Measurements from ENCODE around the gene ERP27. TPM values are rescaled to one million over a fixed set of nuclear protein-coding genes. Genes with fewer than 3 reads are reported as not detected.

ERP27 gene
- total and polyA plus RNA-seq, 2 donors (not counting 3 experiments of a cell fraction or from before 2014, with no cell fraction given) = 0.70 to 0.88 TPM

DNA sequence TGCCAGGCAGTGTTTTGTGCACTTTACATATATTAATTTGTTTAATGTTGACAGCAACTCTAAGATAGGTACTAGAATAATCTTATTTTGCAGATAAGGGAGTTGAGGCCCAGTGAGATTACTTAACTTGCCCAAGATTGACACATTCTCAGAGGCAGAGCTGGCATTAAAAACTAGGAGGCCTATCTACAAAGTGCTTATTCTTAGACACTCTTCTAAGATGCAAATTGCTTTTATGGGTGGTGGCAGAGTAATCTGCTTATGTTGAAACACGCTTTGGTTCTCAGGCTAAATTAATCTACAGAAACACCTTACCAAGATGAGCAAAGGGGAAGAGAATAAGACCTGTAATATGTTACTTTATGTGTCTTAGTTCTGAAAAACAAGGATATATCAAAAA lies 59.8 kb downstream of the ERP27 start:
- Histone ChIP-seq H3K36me3 (ENCODE audit: control insufficient read depth in 2 of 2, extremely low read depth in 1 of 2, insufficient read depth in 2 of 2, low read length in 2 of 2) (peaks cover 0 to 2% of the 10 kb centered on the region in 2 experiments), H3K4me3 (replicated peaks in 1 of 3; ENCODE audit: insufficient read depth in 1 of 3, low read depth in 1 of 3, low read length in 3 of 3) (no peak overlapping the region), H3K4me1 (ENCODE audit: control insufficient read depth, extremely low read depth, insufficient read depth, low read length) (peaks cover 7% of the 10 kb centered on the region), H3K27ac (ENCODE audit: insufficient read depth, low read depth, low read length) (no peak overlapping the region), H4K20me1 (replicated peaks; ENCODE audit: control insufficient read depth, extremely low read depth, insufficient read depth, low read length) (no peaks in the 10 kb centered on the region), H3K27me3 (ENCODE audit: control insufficient read depth in 2 of 2, insufficient read depth in 2 of 2, low read length in 2 of 2) (no peaks in the 10 kb centered on the region), H3K9me3 (replicated peaks; ENCODE audit: control insufficient read depth, insufficient read depth, low read length) (no peaks in the 10 kb centered on the region), H3K4me2 (ENCODE audit: insufficient read depth, low read length) (no peak overlapping the region), H3K9ac (replicated peaks; ENCODE audit: extremely low read depth, insufficient read depth, low read length) (no peak overlapping the region), H3K79me2 (ENCODE audit: control insufficient read depth, insufficient read depth, low read length) (no peaks in the 10 kb centered on the region), H2AFZ (ENCODE audit: low read depth, low read length) (no peak overlapping the region), H3K9me1 (replicated peaks; ENCODE audit: control insufficient read depth, extremely low read depth, insufficient read depth, low read length) (no peaks in the 10 kb centered on the region)
- intact Hi-C loops (cut with micrococcal nuclease) = no loop called here
- DNase-seq (ENCODE audit: low read depth, low spot score) = peak; percentile 48
- CTCF ChIA-PET = interaction anchor here (1.0 kb wide), 1 partner anchor 9 kb away, joined by 5 read pairs; no protein-coding TSS in a partner anchor
- POLR2A ChIA-PET = no interaction called here
- dilution Hi-C loops (cut with MboI; ENCODE audit: extremely low pct_ligation_motif_present, low sequenced_read_pairs) = no loop called here
- BruUV-seq (replicated peaks) = no TSS peak
- FAIRE-seq = no peak
- no peak for TF ChIP-seq EZH2 (IDR thresholded peaks at IDR 0.05; ENCODE audit: borderline replicate concordance, low read depth, low read length, severe bottlenecking)
- TF ChIP-seq, protein P1, sequence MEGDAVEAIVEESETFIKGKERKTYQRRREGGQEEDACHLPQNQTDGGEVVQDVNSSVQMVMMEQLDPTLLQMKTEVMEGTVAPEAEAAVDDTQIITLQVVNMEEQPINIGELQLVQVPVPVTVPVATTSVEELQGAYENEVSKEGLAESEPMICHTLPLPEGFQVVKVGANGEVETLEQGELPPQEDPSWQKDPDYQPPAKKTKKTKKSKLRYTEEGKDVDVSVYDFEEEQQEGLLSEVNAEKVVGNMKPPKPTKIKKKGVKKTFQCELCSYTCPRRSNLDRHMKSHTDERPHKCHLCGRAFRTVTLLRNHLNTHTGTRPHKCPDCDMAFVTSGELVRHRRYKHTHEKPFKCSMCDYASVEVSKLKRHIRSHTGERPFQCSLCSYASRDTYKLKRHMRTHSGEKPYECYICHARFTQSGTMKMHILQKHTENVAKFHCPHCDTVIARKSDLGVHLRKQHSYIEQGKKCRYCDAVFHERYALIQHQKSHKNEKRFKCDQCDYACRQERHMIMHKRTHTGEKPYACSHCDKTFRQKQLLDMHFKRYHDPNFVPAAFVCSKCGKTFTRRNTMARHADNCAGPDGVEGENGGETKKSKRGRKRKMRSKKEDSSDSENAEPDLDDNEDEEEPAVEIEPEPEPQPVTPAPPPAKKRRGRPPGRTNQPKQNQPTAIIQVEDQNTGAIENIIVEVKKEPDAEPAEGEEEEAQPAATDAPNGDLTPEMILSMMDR (IDR thresholded peaks at IDR 0.05; ENCODE audit: extremely low read depth in 1 of 2, insufficient read depth in 1 of 2, low read depth in 1 of 2, low read length in 2 of 2) = no peak
- TF ChIP-seq JUN (IDR thresholded peaks at IDR 0.05; ENCODE audit: borderline replicate concordance, insufficient read depth, insufficient read length, low read depth) = no peak
- no peak for TF ChIP-seq GATA2 (IDR thresholded peaks at IDR 0.05; ENCODE audit: insufficient read depth, insufficient read length, low read depth, low read length)
- no peak for TF ChIP-seq POLR2AphosphoS5 (IDR thresholded peaks at IDR 0.05; ENCODE audit: insufficient read depth, low read depth, low read length)
- TF ChIP-seq POLR2A (IDR thresholded peaks at IDR 0.05; ENCODE audit: low read depth, low read length) = no peak
- TF ChIP-seq FOS (IDR thresholded peaks at IDR 0.05; ENCODE audit: borderline replicate concordance, insufficient read depth, low read length) = no peak
- no peak for TF ChIP-seq MYC (IDR thresholded peaks at IDR 0.05; ENCODE audit: low read depth, low read length)
- TF ChIP-seq, protein P2, sequence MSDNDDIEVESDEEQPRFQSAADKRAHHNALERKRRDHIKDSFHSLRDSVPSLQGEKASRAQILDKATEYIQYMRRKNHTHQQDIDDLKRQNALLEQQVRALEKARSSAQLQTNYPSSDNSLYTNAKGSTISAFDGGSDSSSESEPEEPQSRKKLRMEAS (IDR thresholded peaks at IDR 0.05; ENCODE audit: insufficient read depth, insufficient read length) = no peak
